Natural killer cell (primary cell): ENCODE data around the gene RBMS3. TPM values are rescaled to one million over a fixed set of nuclear protein-coding genes. Genes with fewer than 3 reads are reported as not detected.

Source experiments
- ATAC-seq, 3 donors: fragments of 150-1000 bp in 2 of 3; fragments of 200-7000 bp in 1 of 3; cut with Tn5 transposase; 1 replicate in 1 of 3; 2 replicates in 2 of 3; pipeline ENCODE4 v1.10.0; 2021; ENCODE audit warnings: mild to moderate bottlenecking in 2 of 3, moderate library complexity in 2 of 3
- DNase-seq, 2 donors: peaks; one replicate each; pipeline versions ENCODE4 v3.0.0 to v3.0.0-alpha.2; 2013 to 2021; ENCODE audit warnings: mixed read lengths in 1 of 2
- H3K27ac ChIP-seq: one replicate; pipeline ENCODE4 v1.5.1; 2013; ENCODE audit warnings: mild to moderate bottlenecking, low read length
- H3K27me3 ChIP-seq: one replicate; pipeline ENCODE4 v1.6.1; 2013; ENCODE audit warnings: low read length; ENCODE audit not compliant: control insufficient read depth, insufficient read depth
- H3K36me3 ChIP-seq: one replicate; pipeline ENCODE4 v1.6.1; 2013; ENCODE audit warnings: low read length; ENCODE audit not compliant: control insufficient read depth, insufficient read depth
- H3K4me1 ChIP-seq: one replicate; pipeline ENCODE4 v1.6.1; 2013; ENCODE audit warnings: low read length; ENCODE audit not compliant: control insufficient read depth, insufficient read depth
- H3K4me3 ChIP-seq: one replicate; pipeline ENCODE4 v1.5.1; 2013; ENCODE audit warnings: low read length
- H3K9me3 ChIP-seq: one replicate; pipeline ENCODE4 v1.6.1; 2013; ENCODE audit warnings: low read length; ENCODE audit not compliant: control insufficient read depth, insufficient read depth
- H3K27ac Mint-ChIP-seq, 2 donors: one replicate each; pipeline ENCODE4 v1.8.0; 2022; ENCODE audit warnings: mild to moderate bottlenecking in 2 of 2, mixed read lengths in 2 of 2, moderate library complexity in 1 of 2
- H3K27me3 Mint-ChIP-seq, 2 donors: one replicate each; pipeline ENCODE4 v1.8.0; 2022; ENCODE audit warnings: low read depth in 2 of 2, mixed read lengths in 2 of 2
- H3K36me3 Mint-ChIP-seq: one replicate; pipeline ENCODE4 v1.8.0; 2022; ENCODE audit warnings: mixed read lengths
- H3K4me1 Mint-ChIP-seq, 2 donors: one replicate each; pipeline ENCODE4 v1.8.0; 2022; ENCODE audit warnings: mixed read lengths in 2 of 2
- H3K4me3 Mint-ChIP-seq: one replicate; pipeline ENCODE4 v1.8.0; 2022; ENCODE audit warnings: mild to moderate bottlenecking, moderate library complexity, mixed read lengths
- H3K9me3 Mint-ChIP-seq, 2 donors: one replicate each; pipeline ENCODE4 v1.8.0; 2022; ENCODE audit warnings: mixed read lengths in 2 of 2
- WGBS: methylation state at CpG from one replicate; pipeline ENCODE4 v1.1.7; 2013; ENCODE audit warnings: missing lambda C conversion rate; ENCODE audit not compliant: insufficient coverage; 5-methylcytosine and 5-hydroxymethylcytosine counted together
- intact Hi-C: fragments of 100-400 bp; cut with micrococcal nuclease; formaldehyde crosslinking; loops from one replicate; pipeline ENCODE4 v1.14.2; 2022
- total RNA-seq, 4 donors: library from RNA; stranded (reverse); fragments of 120-200 nt in 1 of 4; gene quantifications; one replicate each; pipeline versions ENCODE4 v1.2.3 to v1.2.4, GENCODE V29; 2013 to 2022
- TF ChIP-seq, protein P1 (sequence below): fragments of 200-600 bp; IDR thresholded peaks from one replicate; pipeline ENCODE4 v1.8.0; 2022; ENCODE audit warnings: antibody characterized with exemption

RBMS3 gene
- total RNA-seq, 3 donors from 2014 or later (not counting 1 experiment from before 2014, with no cell fraction given): 0.16 TPM; not detected in 2

DNA sequence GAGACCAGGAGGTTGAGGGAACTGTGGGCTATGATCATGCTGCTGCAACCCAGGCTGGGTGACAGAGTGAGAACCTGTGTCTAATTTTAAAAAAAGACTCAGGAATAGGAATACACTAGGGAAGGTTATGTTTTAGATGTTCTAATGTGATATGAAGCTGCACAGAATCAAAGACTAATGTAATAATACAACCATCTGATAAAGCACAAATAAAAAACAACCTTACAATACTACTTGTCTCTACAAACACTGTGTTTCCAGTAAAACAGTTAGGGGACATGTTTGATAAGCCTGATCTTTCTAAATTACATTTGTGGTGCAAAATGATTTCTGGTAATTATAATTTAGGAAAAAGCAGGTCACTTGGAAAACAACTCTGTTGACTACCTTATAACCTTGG lies 56.7 kb downstream of the RBMS3 start:
- Histone ChIP-seq H3K27me3 (no peaks in the 10 kb centered on the region), H3K36me3 (no peaks in the 10 kb centered on the region), H3K4me1 (no peaks in the 10 kb centered on the region), H3K9me3 (no peaks in the 10 kb centered on the region), H3K4me3 (no peak overlapping the region), H3K27ac (no peak overlapping the region)
- Mint-ChIP-seq H3K27me3 (no peaks in the 10 kb centered on the region), H3K36me3 (no peaks in the 10 kb centered on the region), H3K4me3 (no peak overlapping the region), H3K27ac (no peak overlapping the region), H3K9me3 (peaks cover 0 to 5% of the 10 kb centered on the region in 2 donors), H3K4me1 (no peaks in the 10 kb centered on the region)
- DNase-seq: no peak
- ATAC-seq: no peak
- TF ChIP-seq, protein P1, sequence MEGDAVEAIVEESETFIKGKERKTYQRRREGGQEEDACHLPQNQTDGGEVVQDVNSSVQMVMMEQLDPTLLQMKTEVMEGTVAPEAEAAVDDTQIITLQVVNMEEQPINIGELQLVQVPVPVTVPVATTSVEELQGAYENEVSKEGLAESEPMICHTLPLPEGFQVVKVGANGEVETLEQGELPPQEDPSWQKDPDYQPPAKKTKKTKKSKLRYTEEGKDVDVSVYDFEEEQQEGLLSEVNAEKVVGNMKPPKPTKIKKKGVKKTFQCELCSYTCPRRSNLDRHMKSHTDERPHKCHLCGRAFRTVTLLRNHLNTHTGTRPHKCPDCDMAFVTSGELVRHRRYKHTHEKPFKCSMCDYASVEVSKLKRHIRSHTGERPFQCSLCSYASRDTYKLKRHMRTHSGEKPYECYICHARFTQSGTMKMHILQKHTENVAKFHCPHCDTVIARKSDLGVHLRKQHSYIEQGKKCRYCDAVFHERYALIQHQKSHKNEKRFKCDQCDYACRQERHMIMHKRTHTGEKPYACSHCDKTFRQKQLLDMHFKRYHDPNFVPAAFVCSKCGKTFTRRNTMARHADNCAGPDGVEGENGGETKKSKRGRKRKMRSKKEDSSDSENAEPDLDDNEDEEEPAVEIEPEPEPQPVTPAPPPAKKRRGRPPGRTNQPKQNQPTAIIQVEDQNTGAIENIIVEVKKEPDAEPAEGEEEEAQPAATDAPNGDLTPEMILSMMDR: no peak
- intact Hi-C loops: no loop called here

DNA sequence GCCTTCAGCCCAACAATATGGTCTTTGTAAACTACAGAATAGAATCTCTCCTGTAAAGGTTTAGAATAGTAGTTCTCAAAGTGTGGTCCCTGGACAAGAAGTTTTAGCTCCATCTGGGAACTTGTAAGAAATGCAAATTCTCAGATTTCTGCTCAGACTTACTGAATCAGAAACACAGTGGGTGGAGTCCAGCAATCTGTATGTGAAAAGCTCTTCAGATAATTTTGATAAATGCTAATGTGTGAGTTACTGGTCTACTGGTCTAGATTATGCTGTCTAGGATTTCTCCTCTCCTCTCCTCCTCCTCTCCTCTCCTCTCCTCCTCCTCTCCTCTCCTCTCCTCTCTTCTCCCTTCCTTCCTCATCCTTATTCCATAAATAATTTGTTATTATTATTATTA lies 57.5 kb downstream of the RBMS3 start:
- H3K36me3 ChIP-seq: no peaks in the 10 kb centered on the region
- Mint-ChIP-seq H3K36me3 (no peaks in the 10 kb centered on the region), H3K27me3 (no peaks in the 10 kb centered on the region), H3K9me3 (peaks cover 0 to 5% of the 10 kb centered on the region in 2 donors), H3K4me1 (no peaks in the 10 kb centered on the region), H3K27ac (no peak overlapping the region), H3K4me3 (no peak overlapping the region)
- no peak overlapping the region for H3K27ac ChIP-seq
- no peaks in the 10 kb centered on the region for H3K4me1 ChIP-seq
- intact Hi-C loops: no loop called here
- H3K27me3 ChIP-seq: no peaks in the 10 kb centered on the region
- no peaks in the 10 kb centered on the region for H3K9me3 ChIP-seq
- ATAC-seq: no peak
- H3K4me3 ChIP-seq: no peak overlapping the region
- DNase-seq: no peak
- TF ChIP-seq, protein P1: no peak

DNA sequence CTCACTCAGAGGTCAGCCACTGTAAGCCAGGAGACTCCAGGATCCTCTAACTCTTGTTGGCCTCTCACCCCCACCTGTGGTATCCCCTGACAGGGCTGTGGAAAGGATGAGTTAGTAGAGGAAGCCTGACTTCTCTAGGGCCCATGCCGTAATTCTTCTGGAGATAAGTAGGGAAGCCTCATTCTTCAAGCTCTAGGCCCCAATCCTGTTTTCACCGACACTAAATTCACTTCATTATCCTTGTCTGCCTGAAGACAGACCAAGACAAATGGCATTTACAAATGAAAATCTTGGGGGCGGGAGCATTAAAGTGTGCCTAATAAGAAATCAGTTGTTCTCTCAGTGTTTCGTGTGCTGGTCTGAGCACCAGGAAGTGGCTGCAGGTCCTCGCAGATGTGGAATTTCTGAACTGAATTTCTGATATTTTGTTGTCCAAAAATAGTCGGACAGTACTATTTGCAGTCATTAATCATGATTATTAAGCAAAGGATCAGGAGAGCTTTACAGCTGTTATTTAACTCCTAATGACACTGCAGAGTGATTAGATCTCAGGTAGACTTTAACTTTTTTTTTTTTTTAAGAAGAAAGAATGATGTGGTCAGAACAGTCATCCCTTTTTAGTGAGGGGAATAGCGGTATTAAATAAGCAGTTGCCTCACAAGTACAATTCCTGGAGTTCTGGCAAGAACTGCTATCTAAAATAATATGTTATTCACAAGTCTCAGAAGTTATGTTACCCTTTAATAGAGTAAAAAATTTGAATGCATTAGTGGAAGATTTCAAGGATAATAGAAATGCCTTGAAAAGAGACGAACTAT lies 58.4 kb downstream of the RBMS3 start:
- H3K27ac ChIP-seq: no peak overlapping the region
- H3K36me3 ChIP-seq: no peaks in the 10 kb centered on the region
- no peaks in the 10 kb centered on the region for H3K9me3 ChIP-seq
- H3K4me1 ChIP-seq: no peaks in the 10 kb centered on the region
- intact Hi-C loops: no loop called here
- H3K36me3 Mint-ChIP-seq: no peaks in the 10 kb centered on the region
- TF ChIP-seq, protein P1: no peak
- H3K9me3 Mint-ChIP-seq: peaks cover 3 to 5% of the 10 kb centered on the region in 2 donors
- no peak for ATAC-seq
- DNase-seq: no peak
- no peaks in the 10 kb centered on the region for H3K27me3 ChIP-seq
- H3K4me3 ChIP-seq: no peak overlapping the region
- H3K4me1 Mint-ChIP-seq: no peaks in the 10 kb centered on the region
- H3K27me3 Mint-ChIP-seq: no peaks in the 10 kb centered on the region
- no peak overlapping the region for H3K4me3 Mint-ChIP-seq
- WGBS: 92% methylated on average over 7 of the region's 8 CpGs
- H3K27ac Mint-ChIP-seq: no peak overlapping the region

DNA sequence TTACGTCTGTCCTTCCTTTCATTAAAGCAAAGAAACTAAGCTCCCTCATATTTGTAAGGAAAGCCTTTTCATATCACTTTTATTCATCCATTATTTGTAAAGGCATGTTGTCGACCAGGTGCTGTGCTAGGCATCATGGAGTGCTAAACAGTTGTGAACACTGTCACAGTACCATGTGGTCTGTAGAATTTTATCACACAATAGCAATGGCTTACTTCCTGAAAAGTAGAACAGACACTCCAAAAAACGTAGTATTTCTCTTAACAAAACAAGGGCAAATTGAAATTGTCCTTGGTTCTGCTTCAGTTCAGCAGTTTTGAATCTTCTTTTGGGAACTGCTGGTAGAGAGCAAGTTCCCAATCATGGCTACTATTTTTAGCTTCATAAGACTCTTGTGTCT lies 63.3 kb downstream of the RBMS3 start:
- Histone ChIP-seq H3K27me3 (no peaks in the 10 kb centered on the region), H3K9me3 (no peaks in the 10 kb centered on the region), H3K4me1 (no peaks in the 10 kb centered on the region), H3K36me3 (no peaks in the 10 kb centered on the region), H3K27ac (no peak overlapping the region), H3K4me3 (no peak overlapping the region)
- intact Hi-C loops: no loop called here
- DNase-seq (no peak), ATAC-seq (no peak)
- H3K27me3 Mint-ChIP-seq: no peaks in the 10 kb centered on the region
- no peaks in the 10 kb centered on the region for H3K36me3 Mint-ChIP-seq
- TF ChIP-seq, protein P1: no peak
- 70% methylated on average over 3 of the region's 3 CpGs for WGBS
- no peak overlapping the region for H3K27ac Mint-ChIP-seq
- H3K4me1 Mint-ChIP-seq: no peaks in the 10 kb centered on the region
- H3K9me3 Mint-ChIP-seq: peaks cover 3 to 5% of the 10 kb centered on the region in 2 donors
- H3K4me3 Mint-ChIP-seq: no peak overlapping the region
